Left ventricle myocardium inferior (tissue), 1 donor: ENCODE results near the gene PLBD1. TPM values are rescaled to one million over a fixed set of nuclear protein-coding genes. Genes with fewer than 3 reads are reported as not detected.

Experiments
- DNase-seq: peaks from one replicate; pipeline ENCODE4 v3.0.0-alpha.2; 2020
- H3K27ac ChIP-seq: fragments of 200-600 bp; replicated peaks from 2 replicates; pipeline ENCODE4 v1.8.0; 2021
- H3K27me3 ChIP-seq: fragments of 200-600 bp; 2 replicates; pipeline ENCODE4 v1.8.0; 2021; ENCODE audit warnings: low read depth
- H3K36me3 ChIP-seq: fragments of 200-600 bp; 2 replicates; pipeline ENCODE4 v1.8.0; 2021
- H3K4me1 ChIP-seq: fragments of 200-600 bp; 2 replicates; pipeline ENCODE4 v1.8.0; 2021
- H3K4me3 ChIP-seq: fragments of 200-600 bp; 2 replicates; pipeline ENCODE4 v1.8.0; 2021; ENCODE audit warnings: mild to moderate bottlenecking, moderate library complexity
- H3K9me3 ChIP-seq: fragments of 200-600 bp; replicated peaks from 2 replicates; pipeline ENCODE4 v1.8.0; 2021
- CTCF ChIP-seq: fragments of 200-600 bp; IDR thresholded peaks from 2 replicates; pipeline ENCODE4 v1.8.0; 2021; ENCODE audit warnings: antibody characterized with exemption, mild to moderate bottlenecking, borderline replicate concordance
- intact Hi-C: fragments of 100-400 bp; cut with micrococcal nuclease; formaldehyde crosslinking; loops from one replicate; pipeline ENCODE4 v1.11.0; 2022
- total RNA-seq: library from RNA; stranded (reverse); fragmentation: NEBNext Ultra II Directional; extraction: Animal tissue kit (Norgen Biotek cat#: 25700); gene quantifications from one replicate; pipeline ENCODE4 v1.2.1, GENCODE V29; 2021
- donor health status: DM: no; HTN: yes; CAD: no; lungs with severe emphysema.

PLBD1 gene
- total RNA-seq, 1 donor from 2014 or later = 29.1 TPM

DNA sequence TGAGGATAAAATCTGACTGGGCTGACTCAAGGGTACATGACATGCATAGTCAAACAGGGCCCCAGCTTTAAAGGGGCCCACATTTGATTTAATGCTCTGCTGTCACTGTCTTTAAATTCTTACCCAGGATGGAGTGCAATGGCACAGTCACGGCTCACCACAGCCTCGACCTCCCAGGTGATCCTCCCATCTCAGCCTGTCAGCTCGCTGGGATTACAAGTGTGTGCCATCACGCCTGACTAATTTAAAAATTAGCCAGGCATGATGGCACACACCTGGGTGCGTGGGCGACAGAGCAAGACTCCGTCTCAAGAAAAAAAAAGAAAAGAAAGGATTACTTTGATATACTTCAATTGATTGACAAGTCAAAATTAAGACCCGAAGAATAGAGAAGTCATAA is 9.2 kb upstream of the PLBD1 start:
- Histone ChIP-seq H3K4me3 (no peak overlapping the region), H3K27ac (no peak overlapping the region), H3K4me1 (peaks cover 5% of the 10 kb centered on the region), H3K9me3 (no peaks in the 10 kb centered on the region), H3K27me3 (no peaks in the 10 kb centered on the region), H3K36me3 (no peaks in the 10 kb centered on the region)
- TF ChIP-seq CTCF = no peak
- intact Hi-C loops = no loop called here
- no peak for DNase-seq

DNA sequence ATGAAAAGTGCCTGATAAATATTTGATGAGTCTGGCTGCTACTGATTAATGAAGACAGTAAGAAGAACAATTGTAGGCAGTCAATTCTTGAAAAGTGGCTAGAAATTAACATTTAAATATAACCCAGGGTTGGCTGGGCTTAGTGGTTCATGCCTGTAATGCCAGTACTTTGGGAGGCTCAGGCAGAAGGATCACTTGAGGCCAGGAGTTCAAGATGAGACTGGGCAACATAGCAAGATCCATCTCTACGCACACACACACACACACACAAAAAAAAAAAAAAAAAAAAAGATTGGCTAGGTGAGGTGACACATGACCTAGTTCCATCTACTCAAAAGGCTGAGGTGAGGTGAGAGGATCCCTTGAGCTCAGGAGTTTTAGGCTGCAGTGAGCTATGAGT is 7.9 kb upstream of the PLBD1 start:
- TF ChIP-seq CTCF = no peak

GRCh38 chr12:14573118-14573517 is 5.4 kb upstream of the PLBD1 start:
- Histone ChIP-seq H3K9me3 (no peaks in the 10 kb centered on the region), H3K27me3 (no peaks in the 10 kb centered on the region), H3K4me3 (no peak overlapping the region), H3K27ac (no peak overlapping the region), H3K4me1 (peaks cover 15% of the 10 kb centered on the region), H3K36me3 (no peaks in the 10 kb centered on the region)
- intact Hi-C loops = no loop called here
- no peak for DNase-seq
- TF ChIP-seq CTCF = no peak

More for the DNA sequence above, 7.9 kb upstream of the PLBD1 start:
- Histone ChIP-seq H3K36me3 (no peaks in the 10 kb centered on the region), H3K27me3 (no peaks in the 10 kb centered on the region), H3K9me3 (no peaks in the 10 kb centered on the region), H3K27ac (no peak overlapping the region), H3K4me3 (no peak overlapping the region), H3K4me1 (peaks cover 5% of the 10 kb centered on the region)
- intact Hi-C loops = no loop called here
- no peak for DNase-seq

DNA sequence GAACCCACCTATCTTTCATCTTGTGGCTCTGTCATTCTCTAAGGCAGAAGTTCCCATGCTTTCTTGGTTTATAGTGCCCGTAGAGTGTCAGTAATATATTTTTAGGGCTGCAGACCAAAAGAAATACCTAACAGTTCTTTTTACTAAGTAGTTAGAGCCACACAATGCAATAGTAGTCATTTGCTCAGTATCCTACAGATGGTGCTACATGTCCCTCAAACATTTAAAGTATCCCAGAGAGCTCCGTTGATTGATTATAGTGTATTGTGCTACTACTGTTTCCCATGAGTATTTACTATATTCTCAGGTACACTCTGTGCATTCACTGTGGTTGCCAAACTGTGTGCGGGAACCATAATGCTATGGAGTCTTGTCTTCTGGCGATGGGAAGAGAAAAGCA is 4.7 kb upstream of the PLBD1 start:
- Histone ChIP-seq H3K27ac (no peak overlapping the region), H3K36me3 (no peaks in the 10 kb centered on the region), H3K9me3 (no peaks in the 10 kb centered on the region), H3K27me3 (no peaks in the 10 kb centered on the region), H3K4me3 (no peak overlapping the region), H3K4me1 (peaks cover 20% of the 10 kb centered on the region)
- intact Hi-C loops = no loop called here
- peak; percentile 24 for TF ChIP-seq CTCF
- DNase-seq = no peak

GRCh38 chr12:14571779-14572178 is 4.1 kb upstream of the PLBD1 start:
- peaks cover 20% of the 10 kb centered on the region for H3K4me1 ChIP-seq
- H3K27ac ChIP-seq = no peak overlapping the region
- TF ChIP-seq CTCF = no peak
- intact Hi-C loops = no loop called here
- H3K36me3 ChIP-seq = no peaks in the 10 kb centered on the region
- no peak overlapping the region for H3K4me3 ChIP-seq
- H3K9me3 ChIP-seq = no peaks in the 10 kb centered on the region
- no peak for DNase-seq
- H3K27me3 ChIP-seq = no peaks in the 10 kb centered on the region

DNA sequence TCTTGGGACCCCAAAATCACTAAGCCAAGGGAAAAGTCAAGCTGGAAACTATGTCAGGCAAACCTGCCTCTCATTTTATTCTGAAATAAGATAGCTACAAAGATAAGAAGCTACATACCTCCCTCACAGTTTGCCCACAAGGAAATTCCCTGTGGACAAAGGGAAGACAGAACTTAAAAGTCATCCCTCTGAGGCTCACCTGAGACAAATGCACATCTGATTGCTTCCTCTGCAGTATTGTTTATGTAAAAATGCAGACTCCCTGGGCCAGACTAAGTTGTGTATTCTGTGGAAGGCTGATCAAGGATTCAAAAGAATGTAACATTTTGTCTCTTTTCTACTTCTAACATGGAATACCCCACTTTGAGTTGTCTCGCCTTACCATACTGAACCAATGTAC is 2.5 kb upstream of the PLBD1 start:
- intact Hi-C loops = no loop called here
- DNase-seq = no peak
- Histone ChIP-seq H3K4me1 (peaks cover 20% of the 10 kb centered on the region), H3K36me3 (no peaks in the 10 kb centered on the region), H3K27ac (no peak overlapping the region), H3K9me3 (no peaks in the 10 kb centered on the region), H3K4me3 (no peak overlapping the region), H3K27me3 (no peaks in the 10 kb centered on the region)
- TF ChIP-seq CTCF = no peak
